Measurements from ENCODE around the gene POLR3E. TPM values are rescaled to one million over a fixed set of nuclear protein-coding genes. Genes with fewer than 3 reads are reported as not detected.
A peak's percentile ranks its signal among the peaks of the same experiment; 100 is the strongest.

POLR3E gene
- total and polyA plus RNA-seq, 2 experiments from 2014 or later, result 14.0 to 20.8 TPM

- Histone ChIP-seq H3K4me2 (ENCODE audit: unreplicated experiment) (no peak overlapping the region), H3K4me3 (no peak overlapping the region), H3F3A (ENCODE audit: insufficient read depth) (peaks cover 7% of the 10 kb centered on the region), H3K36me3 (ENCODE audit: low read depth) (peaks cover 29% of the 10 kb centered on the region), H3K9ac (no peak overlapping the region), H4K20me1 (ENCODE audit: insufficient read depth) (no peaks in the 10 kb centered on the region), H3K79me2 (ENCODE audit: insufficient read depth) (no peaks in the 10 kb centered on the region), H3K27me3 (replicated peaks; ENCODE audit: insufficient read depth) (no peaks in the 10 kb centered on the region), H3K9me2 (ENCODE audit: insufficient read depth) (no peaks in the 10 kb centered on the region), H3K4me1 (ENCODE audit: insufficient read depth) (no peaks in the 10 kb centered on the region), H3K9me3 (ENCODE audit: low read depth) (no peaks in the 10 kb centered on the region), H3K27ac (no peak overlapping the region), H2AFZ (no peak overlapping the region)
- TF ChIP-seq EZH2 (IDR thresholded peaks at IDR 0.05; ENCODE audit: insufficient read depth, poor library complexity, severe bottlenecking) (no peak), EZH2phosphoT487 (IDR thresholded peaks at IDR 0.05; ENCODE audit: insufficient read depth, low read depth) (no peak)
- DNase-seq, result peak; percentile 45
- in situ Hi-C loops (cut with MboI), result no loop called here
- 60 to 62% methylated on average over 8 of the region's 8 CpGs for WGBS, 2 experiments (ENCODE audit: low coverage in 1 of 2, low lambda C conversion rate in 2 of 2, missing lambda C conversion rate in 2 of 2)
Observed at GRCh38 chr16:22272870-22273650, 24.1 kb upstream of the POLR3E start.

- Histone ChIP-seq H3F3A (ENCODE audit: insufficient read depth) (peaks cover 7% of the 10 kb centered on the region), H3K4me1 (ENCODE audit: insufficient read depth) (no peaks in the 10 kb centered on the region), H2AFZ (no peak overlapping the region), H3K9ac (no peak overlapping the region), H3K9me2 (ENCODE audit: insufficient read depth) (no peaks in the 10 kb centered on the region), H3K27me3 (replicated peaks; ENCODE audit: insufficient read depth) (no peaks in the 10 kb centered on the region), H4K20me1 (ENCODE audit: insufficient read depth) (no peaks in the 10 kb centered on the region), H3K9me3 (ENCODE audit: low read depth) (no peaks in the 10 kb centered on the region), H3K4me2 (ENCODE audit: unreplicated experiment) (no peak overlapping the region), H3K79me2 (ENCODE audit: insufficient read depth) (no peaks in the 10 kb centered on the region), H3K4me3 (no peak overlapping the region), H3K36me3 (ENCODE audit: low read depth) (peaks cover 26% of the 10 kb centered on the region), H3K27ac (no peak overlapping the region)
- DNase-seq, result no peak
- in situ Hi-C loops (cut with MboI), result no loop called here
- TF ChIP-seq EZH2 (IDR thresholded peaks at IDR 0.05; ENCODE audit: insufficient read depth, poor library complexity, severe bottlenecking) (no peak), EZH2phosphoT487 (IDR thresholded peaks at IDR 0.05; ENCODE audit: insufficient read depth, low read depth) (no peak)
- WGBS, 2 experiments (ENCODE audit: low coverage in 1 of 2, low lambda C conversion rate in 2 of 2, missing lambda C conversion rate in 2 of 2), result 95 to 96% methylated on average over 1 of the region's 1 CpG
Observed at GRCh38 chr16:22274916-22275315, 22.3 kb upstream of the POLR3E start.

GRCh38 chr16:22278441-22279230 lies 18.6 kb upstream of the POLR3E start:
- H3K79me2 ChIP-seq (ENCODE audit: insufficient read depth), result no peaks in the 10 kb centered on the region
- TF ChIP-seq EZH2phosphoT487 (IDR thresholded peaks at IDR 0.05; ENCODE audit: insufficient read depth, low read depth), result no peak
- no peak for TF ChIP-seq EZH2 (IDR thresholded peaks at IDR 0.05; ENCODE audit: insufficient read depth, poor library complexity, severe bottlenecking)
- H3K27me3 ChIP-seq (replicated peaks; ENCODE audit: insufficient read depth), result no peaks in the 10 kb centered on the region
- H3K9me2 ChIP-seq (ENCODE audit: insufficient read depth), result no peaks in the 10 kb centered on the region
- H3K4me1 ChIP-seq (ENCODE audit: insufficient read depth), result no peaks in the 10 kb centered on the region
- no peak overlapping the region for H3K4me2 ChIP-seq (ENCODE audit: unreplicated experiment)
- no peak for DNase-seq
- no peak overlapping the region for H3K9ac ChIP-seq
- WGBS, 2 experiments (ENCODE audit: low coverage in 1 of 2, low lambda C conversion rate in 2 of 2, missing lambda C conversion rate in 2 of 2), result 82 to 87% methylated on average over 16 of the region's 16 CpGs
- in situ Hi-C loops (cut with MboI), result no loop called here
- no peak overlapping the region for H3K4me3 ChIP-seq
- H3K9me3 ChIP-seq (ENCODE audit: low read depth), result no peaks in the 10 kb centered on the region
- H3K36me3 ChIP-seq (ENCODE audit: low read depth), result peaks cover 37% of the 10 kb centered on the region
- no peak overlapping the region for H3K27ac ChIP-seq
- no peaks in the 10 kb centered on the region for H4K20me1 ChIP-seq (ENCODE audit: insufficient read depth)
- no peak overlapping the region for H2AFZ ChIP-seq
- no peaks in the 10 kb centered on the region for H3F3A ChIP-seq (ENCODE audit: insufficient read depth)

- Histone ChIP-seq H3K4me1 (ENCODE audit: insufficient read depth) (no peaks in the 10 kb centered on the region), H3K4me2 (ENCODE audit: unreplicated experiment) (no peak overlapping the region), H4K20me1 (ENCODE audit: insufficient read depth) (no peaks in the 10 kb centered on the region), H3K36me3 (ENCODE audit: low read depth) (peaks cover 44% of the 10 kb centered on the region), H2AFZ (no peak overlapping the region), H3K27ac (no peak overlapping the region), H3K9me2 (ENCODE audit: insufficient read depth) (no peaks in the 10 kb centered on the region), H3F3A (ENCODE audit: insufficient read depth) (no peaks in the 10 kb centered on the region), H3K4me3 (no peak overlapping the region), H3K9me3 (ENCODE audit: low read depth) (no peaks in the 10 kb centered on the region), H3K79me2 (ENCODE audit: insufficient read depth) (no peaks in the 10 kb centered on the region), H3K27me3 (replicated peaks; ENCODE audit: insufficient read depth) (no peaks in the 10 kb centered on the region), H3K9ac (no peak overlapping the region)
- WGBS, 2 experiments (ENCODE audit: low coverage in 1 of 2, low lambda C conversion rate in 2 of 2, missing lambda C conversion rate in 2 of 2), result 78 to 79% methylated on average over 5 of the region's 5 CpGs
- TF ChIP-seq EZH2phosphoT487 (IDR thresholded peaks at IDR 0.05; ENCODE audit: insufficient read depth, low read depth) (no peak), EZH2 (IDR thresholded peaks at IDR 0.05; ENCODE audit: insufficient read depth, poor library complexity, severe bottlenecking) (no peak)
- DNase-seq, result no peak
- in situ Hi-C loops (cut with MboI), result no loop called here
Observed at GRCh38 chr16:22282254-22282892, 14.8 kb upstream of the POLR3E start.
